Measurements from ENCODE around the gene AKAP13.
"Not testable (repeated sequence)": the region's sequence is repeated elsewhere in the genome, so short reads cannot be mapped to it uniquely, and the experiment has no call there.

AKAP13 gene

GRCh38 chr15:85793641-85794597 lies 413.5 kb downstream of the AKAP13 start:
- TF ChIP-seq CTCF (IDR thresholded peaks at IDR 0.05), result no peak
- H3K9me3 Mint-ChIP-seq, result no peaks in the 10 kb centered on the region
- H3K4me1 Mint-ChIP-seq, result peaks cover 41% of the 10 kb centered on the region
- H3K36me3 Mint-ChIP-seq (ENCODE audit: low read depth), result peaks cover 15% of the 10 kb centered on the region
- peak overlapping the region; percentile 96 for H3K27ac Mint-ChIP-seq
- peak; percentile 56 for DNase-seq
- peaks cover 9% of the 10 kb centered on the region for H3K27me3 Mint-ChIP-seq (ENCODE audit: low read depth, poor library complexity)
- peak overlapping the region; percentile 96 for H3K4me3 Mint-ChIP-seq

DNA sequence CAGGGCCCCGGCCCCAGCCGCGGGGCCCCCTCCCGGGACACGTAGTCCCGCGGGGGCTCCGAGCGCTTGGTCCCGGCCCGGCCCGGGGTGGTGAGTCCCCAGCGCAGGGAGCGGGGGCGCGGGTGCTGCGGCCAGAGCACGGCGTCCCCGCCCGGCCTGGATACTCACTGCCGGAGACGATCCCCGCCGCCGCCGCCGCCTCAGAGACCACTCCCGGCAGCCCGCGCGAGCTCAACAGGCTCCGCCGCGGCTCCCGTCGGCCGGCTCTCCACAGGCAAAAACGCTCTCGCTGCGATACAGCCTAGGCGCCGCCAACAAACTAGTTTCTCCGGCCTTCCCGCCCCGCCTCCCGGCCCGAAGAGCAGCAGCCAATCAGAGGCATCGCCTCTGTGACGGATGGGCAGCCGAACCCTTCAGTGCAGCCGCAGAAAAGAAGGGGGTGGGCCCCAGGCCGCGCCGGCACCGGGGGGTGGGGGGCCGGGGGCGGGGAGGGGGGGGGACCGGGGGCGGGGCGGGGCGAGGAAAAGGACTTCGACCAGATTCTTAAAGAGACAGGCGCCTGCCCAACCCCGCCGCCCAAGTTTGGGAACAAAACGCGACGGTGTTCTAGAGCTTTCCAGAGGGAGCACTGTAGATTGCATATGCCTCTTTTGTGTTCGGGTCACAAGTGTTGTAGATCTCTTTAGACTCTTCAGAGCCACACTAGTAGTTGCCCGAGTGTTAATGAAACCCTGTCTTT lies 414.4 kb downstream of the AKAP13 start, which contains the start of gene KLHL25:
Gene KLHL25, minus strand, starts transcription at position 328 of the 739 bp plus-strand sequence. CDS start 25,115 bp downstream, outside the sequence.
- peak; percentile 93 for DNase-seq
- Mint-ChIP-seq H3K36me3 (ENCODE audit: low read depth) (peaks cover 11% of the 10 kb centered on the region), H3K27me3 (ENCODE audit: low read depth, poor library complexity) (peaks cover 9% of the 10 kb centered on the region), H3K27ac (peak within 1 kb of the TSS; percentile 96), H3K4me1 (peaks cover 32% of the 10 kb centered on the region), H3K9me3 (no peaks in the 10 kb centered on the region), H3K4me3 (peak within 1 kb of the TSS; percentile 96)
- TF ChIP-seq CTCF (IDR thresholded peaks at IDR 0.05), result no peak

GRCh38 chr15:85795337-85796305 lies 415.2 kb downstream of the AKAP13 start:
- H3K4me3 Mint-ChIP-seq, result peak overlapping the region; percentile 83
- no peak for DNase-seq
- peaks cover 24% of the 10 kb centered on the region for H3K4me1 Mint-ChIP-seq
- TF ChIP-seq CTCF (IDR thresholded peaks at IDR 0.05), result no peak
- H3K27me3 Mint-ChIP-seq (ENCODE audit: low read depth, poor library complexity), result peaks cover 13% of the 10 kb centered on the region
- H3K36me3 Mint-ChIP-seq (ENCODE audit: low read depth), result peaks cover 6% of the 10 kb centered on the region
- peaks cover 3% of the 10 kb centered on the region for H3K9me3 Mint-ChIP-seq
- no peak overlapping the region for H3K27ac Mint-ChIP-seq

DNA sequence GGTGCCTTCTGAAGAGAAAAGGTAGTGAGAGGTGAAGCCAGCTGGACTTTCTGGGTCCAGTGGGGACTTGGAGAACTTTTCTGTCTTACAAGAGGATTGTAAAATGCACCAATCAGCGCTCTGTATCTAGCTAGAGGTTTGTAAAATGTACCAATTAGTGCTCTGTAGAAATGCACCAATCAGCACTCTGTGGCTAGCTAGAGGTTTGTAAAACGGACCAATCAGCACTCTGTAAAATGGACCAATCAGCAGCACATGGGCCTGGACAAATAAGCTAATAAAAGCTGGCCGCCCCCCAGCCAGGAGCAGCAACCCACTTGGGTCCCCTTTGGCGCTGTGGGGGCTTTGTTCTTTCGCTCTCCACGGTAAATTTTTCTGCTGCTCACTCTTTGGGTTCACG lies 416.0 kb downstream of the AKAP13 start:
- DNase-seq; H3K27ac Mint-ChIP-seq; H3K4me3 Mint-ChIP-seq; H3K9me3 Mint-ChIP-seq; H3K36me3 Mint-ChIP-seq (ENCODE audit: low read depth): not testable (repeated sequence)
- Mint-ChIP-seq H3K4me1 (peaks cover 24% of the 10 kb centered on the region), H3K27me3 (ENCODE audit: low read depth, poor library complexity) (peaks cover 14% of the 10 kb centered on the region)

All from nephron progenitor cell (in vitro differentiated cells).